ENCODE results near the gene ELP4. TPM values are rescaled to one million over a fixed set of nuclear protein-coding genes. Genes with fewer than 3 reads are reported as not detected.
A peak's percentile ranks its signal among the peaks of the same experiment; 100 is the strongest.

ELP4 gene
- total and polyA plus RNA-seq, 2 donors from 2014 or later = 20.3 to 26.2 TPM

DNA sequence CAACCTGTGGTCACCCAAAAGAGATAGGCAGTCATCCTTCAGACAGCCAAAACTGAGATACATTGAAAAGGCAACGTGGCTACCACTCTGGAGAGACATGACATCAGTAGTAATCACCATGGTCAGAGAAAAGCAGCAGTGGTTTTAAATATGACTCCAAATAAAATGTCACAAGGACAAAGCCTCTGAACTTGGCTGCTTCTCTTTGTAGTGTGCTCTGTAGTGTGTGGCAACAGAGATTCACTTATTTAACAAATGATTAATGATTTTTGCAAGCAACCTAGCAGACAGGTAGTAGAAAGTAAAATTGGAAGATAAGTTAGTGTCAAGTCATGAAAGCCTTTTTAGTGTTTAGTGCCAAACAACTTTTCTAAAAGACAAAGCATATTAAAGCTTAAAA is 238.0 kb downstream of the ELP4 start:
- intact Hi-C loops (cut with DNase I) = no loop called here
- no peak for FAIRE-seq

DNA sequence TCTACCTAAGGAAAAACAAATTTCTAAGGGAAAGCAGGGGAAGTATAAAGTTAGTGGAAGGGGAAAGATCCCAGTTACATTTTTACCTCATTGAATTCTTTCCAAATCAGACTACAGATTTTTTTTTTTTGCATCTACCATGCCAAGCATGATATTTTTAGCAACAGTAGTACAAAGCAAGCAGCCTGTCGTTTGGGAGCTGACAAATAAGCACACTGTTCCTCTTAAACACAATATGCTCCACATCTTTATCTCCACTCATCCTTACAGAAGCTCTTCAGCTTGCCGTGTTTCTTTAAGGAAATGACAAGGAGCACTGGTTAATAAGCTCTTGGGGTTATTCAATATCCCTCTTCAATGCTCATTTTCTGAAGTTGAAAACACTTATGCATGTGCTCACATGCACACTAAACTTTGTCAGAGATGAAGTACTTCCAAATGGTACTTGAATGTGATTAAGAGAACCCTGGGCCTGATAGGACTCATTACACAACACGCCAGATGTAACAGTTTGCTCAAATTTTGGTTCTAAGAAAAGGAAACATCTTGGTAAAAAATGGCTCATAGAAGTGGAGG is 247.8 kb downstream of the ELP4 start:
- no peak overlapping the region for H3K4me3 ChIP-seq (ENCODE audit: low read length in 3 of 3)
- no peaks in the 10 kb centered on the region for H3K36me3 ChIP-seq (ENCODE audit: control insufficient read depth in 2 of 3, insufficient read depth in 3 of 3, low read length in 3 of 3)
- intact Hi-C loops (cut with DNase I) = no loop called here
- no peak overlapping the region for H3K9ac ChIP-seq (ENCODE audit: low read length in 3 of 3)
- no peaks in the 10 kb centered on the region for H3K9me3 ChIP-seq (ENCODE audit: control insufficient read depth in 2 of 3, insufficient read depth in 1 of 3, low read length in 3 of 3)
- H3K27me3 ChIP-seq (ENCODE audit: control insufficient read depth, insufficient read depth, low read length) = no peaks in the 10 kb centered on the region
- H3K27ac ChIP-seq (ENCODE audit: low read depth in 2 of 2, low read length in 2 of 2) = no peak overlapping the region
- FAIRE-seq (no peak), DNase-seq (no peak)
- no peaks in the 10 kb centered on the region for H3K4me1 ChIP-seq (ENCODE audit: control insufficient read depth in 2 of 3, insufficient read depth in 2 of 3, low read depth in 1 of 3, low read length in 3 of 3)
- TF ChIP-seq, protein P1, sequence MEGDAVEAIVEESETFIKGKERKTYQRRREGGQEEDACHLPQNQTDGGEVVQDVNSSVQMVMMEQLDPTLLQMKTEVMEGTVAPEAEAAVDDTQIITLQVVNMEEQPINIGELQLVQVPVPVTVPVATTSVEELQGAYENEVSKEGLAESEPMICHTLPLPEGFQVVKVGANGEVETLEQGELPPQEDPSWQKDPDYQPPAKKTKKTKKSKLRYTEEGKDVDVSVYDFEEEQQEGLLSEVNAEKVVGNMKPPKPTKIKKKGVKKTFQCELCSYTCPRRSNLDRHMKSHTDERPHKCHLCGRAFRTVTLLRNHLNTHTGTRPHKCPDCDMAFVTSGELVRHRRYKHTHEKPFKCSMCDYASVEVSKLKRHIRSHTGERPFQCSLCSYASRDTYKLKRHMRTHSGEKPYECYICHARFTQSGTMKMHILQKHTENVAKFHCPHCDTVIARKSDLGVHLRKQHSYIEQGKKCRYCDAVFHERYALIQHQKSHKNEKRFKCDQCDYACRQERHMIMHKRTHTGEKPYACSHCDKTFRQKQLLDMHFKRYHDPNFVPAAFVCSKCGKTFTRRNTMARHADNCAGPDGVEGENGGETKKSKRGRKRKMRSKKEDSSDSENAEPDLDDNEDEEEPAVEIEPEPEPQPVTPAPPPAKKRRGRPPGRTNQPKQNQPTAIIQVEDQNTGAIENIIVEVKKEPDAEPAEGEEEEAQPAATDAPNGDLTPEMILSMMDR (IDR thresholded peaks at IDR 0.05; ENCODE audit: borderline replicate concordance, extremely low read depth, insufficient read depth) = no peak

More for the DNA sequence above, 238.0 kb downstream of the ELP4 start:
- Histone ChIP-seq H3K9me3 (ENCODE audit: control insufficient read depth in 2 of 3, insufficient read depth in 1 of 3, low read length in 3 of 3) (no peaks in the 10 kb centered on the region), H3K27ac (ENCODE audit: low read depth in 2 of 2, low read length in 2 of 2) (no peak overlapping the region), H3K36me3 (ENCODE audit: control insufficient read depth in 2 of 3, insufficient read depth in 3 of 3, low read length in 3 of 3) (no peaks in the 10 kb centered on the region), H3K9ac (ENCODE audit: low read length in 3 of 3) (no peak overlapping the region), H3K4me3 (ENCODE audit: low read length in 3 of 3) (no peak overlapping the region), H3K27me3 (ENCODE audit: control insufficient read depth, insufficient read depth, low read length) (no peaks in the 10 kb centered on the region), H3K4me1 (ENCODE audit: control insufficient read depth in 2 of 3, insufficient read depth in 2 of 3, low read depth in 1 of 3, low read length in 3 of 3) (no peaks in the 10 kb centered on the region)
- DNase-seq = no peak
- TF ChIP-seq, protein P1 (IDR thresholded peaks at IDR 0.05; ENCODE audit: borderline replicate concordance, extremely low read depth, insufficient read depth) = no peak

DNA sequence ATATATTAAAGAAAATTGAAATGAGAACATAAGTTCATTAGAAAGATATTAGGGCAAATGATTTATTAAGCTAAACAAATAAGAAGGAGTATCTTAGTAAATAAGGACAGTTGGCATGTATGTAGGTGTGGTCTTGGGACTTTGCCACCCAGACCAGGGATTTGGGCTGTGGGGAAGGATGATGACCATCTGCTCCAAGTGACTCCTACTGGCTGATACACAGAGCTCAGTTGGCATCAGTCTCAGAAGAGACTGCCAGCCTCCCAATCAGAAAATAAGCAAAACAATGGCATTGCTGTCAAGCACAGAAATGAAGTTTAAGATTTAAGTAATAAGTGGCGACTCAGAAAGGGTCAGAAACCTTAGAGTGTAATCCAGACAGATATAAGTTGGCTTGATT is 252.1 kb downstream of the ELP4 start:
- FAIRE-seq = no peak
- Histone ChIP-seq H3K9me3 (ENCODE audit: control insufficient read depth in 2 of 3, insufficient read depth in 1 of 3, low read length in 3 of 3) (no peaks in the 10 kb centered on the region), H3K27ac (ENCODE audit: low read depth in 2 of 2, low read length in 2 of 2) (no peak overlapping the region), H3K9ac (ENCODE audit: low read length in 3 of 3) (no peak overlapping the region), H3K36me3 (ENCODE audit: control insufficient read depth in 2 of 3, insufficient read depth in 3 of 3, low read length in 3 of 3) (no peaks in the 10 kb centered on the region), H3K27me3 (ENCODE audit: control insufficient read depth, insufficient read depth, low read length) (no peaks in the 10 kb centered on the region), H3K4me3 (ENCODE audit: low read length in 3 of 3) (no peak overlapping the region), H3K4me1 (ENCODE audit: control insufficient read depth in 2 of 3, insufficient read depth in 2 of 3, low read depth in 1 of 3, low read length in 3 of 3) (no peaks in the 10 kb centered on the region)
- DNase-seq = no peak
- TF ChIP-seq, protein P1 (IDR thresholded peaks at IDR 0.05; ENCODE audit: borderline replicate concordance, extremely low read depth, insufficient read depth) = no peak
- intact Hi-C loops (cut with DNase I) = no loop called here

DNA sequence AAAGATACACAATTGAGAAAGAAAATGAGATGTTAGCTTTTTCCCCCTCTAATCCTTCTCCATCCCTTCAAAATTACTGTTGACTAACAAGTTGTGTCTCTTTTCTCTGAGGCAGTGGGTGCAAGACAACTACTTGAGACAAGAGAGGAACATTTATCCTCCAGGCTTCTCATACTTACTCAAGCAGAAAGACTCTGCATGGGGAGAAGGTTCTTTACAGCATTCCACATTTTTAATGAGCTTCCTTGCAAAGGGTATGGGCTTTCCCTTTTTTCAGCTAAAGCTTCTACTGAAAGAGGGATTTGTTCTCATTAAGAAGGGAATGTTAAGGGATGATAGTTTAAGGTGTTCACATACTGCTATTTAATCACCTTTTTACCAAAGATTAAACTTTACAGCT is 253.7 kb downstream of the ELP4 start:
- FAIRE-seq = no peak
- intact Hi-C loops (cut with DNase I) = no loop called here

More for the DNA sequence above, 253.7 kb downstream of the ELP4 start:
- Histone ChIP-seq H3K27ac (ENCODE audit: low read depth in 2 of 2, low read length in 2 of 2) (no peak overlapping the region), H3K36me3 (ENCODE audit: control insufficient read depth in 2 of 3, insufficient read depth in 3 of 3, low read length in 3 of 3) (no peaks in the 10 kb centered on the region), H3K27me3 (ENCODE audit: control insufficient read depth, insufficient read depth, low read length) (no peaks in the 10 kb centered on the region), H3K9me3 (ENCODE audit: control insufficient read depth in 2 of 3, insufficient read depth in 1 of 3, low read length in 3 of 3) (no peaks in the 10 kb centered on the region), H3K4me3 (ENCODE audit: low read length in 3 of 3) (no peak overlapping the region), H3K4me1 (ENCODE audit: control insufficient read depth in 2 of 3, insufficient read depth in 2 of 3, low read depth in 1 of 3, low read length in 3 of 3) (no peaks in the 10 kb centered on the region), H3K9ac (ENCODE audit: low read length in 3 of 3) (no peak overlapping the region)
- peak in 1 of 5 donors; percentile 38 for DNase-seq
- TF ChIP-seq, protein P1 (IDR thresholded peaks at IDR 0.05; ENCODE audit: borderline replicate concordance, extremely low read depth, insufficient read depth) = no peak

Data from kidney (tissue), 14 donors.